NAMALWA (cell line): ENCODE results near the gene CHCHD5.

Experiments used
- DNase-seq: peaks from one replicate; pipeline ENCODE4 v3.0.0-alpha.2; 2015; ENCODE audit warnings: low spot score

Gene CHCHD5

GRCh38 chr2:112625474-112626114, 41.2 kb downstream of the CHCHD5 start:
- no peak for DNase-seq

- peak; percentile 75 for DNase-seq
These were observed 42.2 kb downstream of the CHCHD5 start for GRCh38 chr2:112626604-112627059.

GRCh38 chr2:112627060-112628040, 42.9 kb downstream of the CHCHD5 start:
- no peak for DNase-seq

GRCh38 chr2:112629224-112629623, 44.8 kb downstream of the CHCHD5 start:
- no peak for DNase-seq

GRCh38 chr2:112629823-112630222, 45.4 kb downstream of the CHCHD5 start:
- DNase-seq: no peak

- DNase-seq: no peak
These were observed 45.9 kb downstream of the CHCHD5 start for GRCh38 chr2:112630268-112630667.

- DNase-seq: no peak
These were observed 49.3 kb downstream of the CHCHD5 start for GRCh38 chr2:112633708-112634107.

- no peak for DNase-seq
These were observed 49.9 kb downstream of the CHCHD5 start for GRCh38 chr2:112634153-112634873.

GRCh38 chr2:112634874-112635157, 50.4 kb downstream of the CHCHD5 start:
- no peak for DNase-seq

GRCh38 chr2:112636605-112637288, 52.3 kb downstream of the CHCHD5 start:
- DNase-seq: no peak

- no peak for DNase-seq
These were observed 52.9 kb downstream of the CHCHD5 start for GRCh38 chr2:112637289-112637660.
